ENCODE results near the gene ABCC3. TPM values are rescaled to one million over a fixed set of nuclear protein-coding genes. Genes with fewer than 3 reads are reported as not detected.
A peak's percentile ranks its signal among the peaks of the same experiment; 100 is the strongest.

ABCC3 gene
- total RNA-seq, 1 donor from 2014 or later: not detected

DNA sequence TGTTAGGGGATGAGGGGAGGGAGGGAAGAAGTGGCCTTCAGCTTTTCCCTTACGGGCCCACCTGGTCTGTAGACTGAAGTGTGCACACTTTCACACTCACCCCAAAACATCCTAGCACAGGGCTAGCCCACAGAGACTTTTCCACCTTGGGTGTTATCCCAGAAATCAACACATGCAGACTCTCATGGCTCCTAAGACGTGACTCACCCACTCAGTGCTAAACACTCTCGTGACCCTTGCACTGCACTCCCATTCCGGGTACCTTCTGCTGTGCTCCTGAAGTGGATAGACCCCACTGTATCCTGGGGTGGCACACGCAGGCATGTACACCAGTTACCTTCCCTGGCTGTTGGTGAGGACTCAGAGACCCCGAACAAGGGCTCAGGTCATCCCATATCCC, 23.0 kb upstream of the ABCC3 start:
- peaks cover 14% of the 10 kb centered on the region for H3K9me3 Mint-ChIP-seq (ENCODE audit: unreplicated experiment)
- no peak for DNase-seq
- H3K27me3 Mint-ChIP-seq (ENCODE audit: unreplicated experiment): peaks cover 10% of the 10 kb centered on the region
- H3K27ac Mint-ChIP-seq (ENCODE audit: unreplicated experiment): no peak overlapping the region
- H3K36me3 Mint-ChIP-seq (ENCODE audit: unreplicated experiment): no peaks in the 10 kb centered on the region
- peaks cover 28% of the 10 kb centered on the region for H3K4me1 Mint-ChIP-seq (ENCODE audit: low read depth, unreplicated experiment)
- TF ChIP-seq, protein P1, sequence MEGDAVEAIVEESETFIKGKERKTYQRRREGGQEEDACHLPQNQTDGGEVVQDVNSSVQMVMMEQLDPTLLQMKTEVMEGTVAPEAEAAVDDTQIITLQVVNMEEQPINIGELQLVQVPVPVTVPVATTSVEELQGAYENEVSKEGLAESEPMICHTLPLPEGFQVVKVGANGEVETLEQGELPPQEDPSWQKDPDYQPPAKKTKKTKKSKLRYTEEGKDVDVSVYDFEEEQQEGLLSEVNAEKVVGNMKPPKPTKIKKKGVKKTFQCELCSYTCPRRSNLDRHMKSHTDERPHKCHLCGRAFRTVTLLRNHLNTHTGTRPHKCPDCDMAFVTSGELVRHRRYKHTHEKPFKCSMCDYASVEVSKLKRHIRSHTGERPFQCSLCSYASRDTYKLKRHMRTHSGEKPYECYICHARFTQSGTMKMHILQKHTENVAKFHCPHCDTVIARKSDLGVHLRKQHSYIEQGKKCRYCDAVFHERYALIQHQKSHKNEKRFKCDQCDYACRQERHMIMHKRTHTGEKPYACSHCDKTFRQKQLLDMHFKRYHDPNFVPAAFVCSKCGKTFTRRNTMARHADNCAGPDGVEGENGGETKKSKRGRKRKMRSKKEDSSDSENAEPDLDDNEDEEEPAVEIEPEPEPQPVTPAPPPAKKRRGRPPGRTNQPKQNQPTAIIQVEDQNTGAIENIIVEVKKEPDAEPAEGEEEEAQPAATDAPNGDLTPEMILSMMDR (IDR thresholded peaks at IDR 0.05; ENCODE audit: partially characterized antibody, unreplicated experiment): no peak
- no peak overlapping the region for H3K4me3 Mint-ChIP-seq (ENCODE audit: unreplicated experiment)

DNA sequence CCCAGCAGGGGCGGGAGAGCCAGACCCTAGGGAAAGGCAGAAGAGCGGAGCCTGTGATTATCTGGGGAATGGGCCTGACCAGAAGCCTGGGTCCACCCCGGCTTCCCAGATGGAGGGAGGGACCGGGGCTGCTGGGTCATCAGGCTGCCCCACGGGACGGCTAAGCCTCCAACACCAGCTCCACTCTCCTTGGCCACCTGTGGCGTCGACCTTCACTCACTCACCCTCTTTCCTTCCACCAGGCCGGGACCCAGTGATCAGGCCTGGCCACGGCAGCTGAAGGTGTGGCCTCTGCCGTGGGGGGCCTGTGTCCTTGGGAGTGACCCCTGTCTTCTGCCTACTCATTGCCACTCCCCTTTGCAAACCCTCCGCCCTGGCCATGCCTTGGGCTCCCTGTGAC, 22.4 kb upstream of the ABCC3 start:
- H3K27ac Mint-ChIP-seq (ENCODE audit: unreplicated experiment): no peak overlapping the region
- peaks cover 8% of the 10 kb centered on the region for H3K27me3 Mint-ChIP-seq (ENCODE audit: unreplicated experiment)
- H3K36me3 Mint-ChIP-seq (ENCODE audit: unreplicated experiment): no peaks in the 10 kb centered on the region
- peaks cover 14% of the 10 kb centered on the region for H3K9me3 Mint-ChIP-seq (ENCODE audit: unreplicated experiment)
- peaks cover 28% of the 10 kb centered on the region for H3K4me1 Mint-ChIP-seq (ENCODE audit: low read depth, unreplicated experiment)
- no peak overlapping the region for H3K4me3 Mint-ChIP-seq (ENCODE audit: unreplicated experiment)
- no peak for DNase-seq
- TF ChIP-seq, protein P1 (IDR thresholded peaks at IDR 0.05; ENCODE audit: partially characterized antibody, unreplicated experiment): no peak

DNA sequence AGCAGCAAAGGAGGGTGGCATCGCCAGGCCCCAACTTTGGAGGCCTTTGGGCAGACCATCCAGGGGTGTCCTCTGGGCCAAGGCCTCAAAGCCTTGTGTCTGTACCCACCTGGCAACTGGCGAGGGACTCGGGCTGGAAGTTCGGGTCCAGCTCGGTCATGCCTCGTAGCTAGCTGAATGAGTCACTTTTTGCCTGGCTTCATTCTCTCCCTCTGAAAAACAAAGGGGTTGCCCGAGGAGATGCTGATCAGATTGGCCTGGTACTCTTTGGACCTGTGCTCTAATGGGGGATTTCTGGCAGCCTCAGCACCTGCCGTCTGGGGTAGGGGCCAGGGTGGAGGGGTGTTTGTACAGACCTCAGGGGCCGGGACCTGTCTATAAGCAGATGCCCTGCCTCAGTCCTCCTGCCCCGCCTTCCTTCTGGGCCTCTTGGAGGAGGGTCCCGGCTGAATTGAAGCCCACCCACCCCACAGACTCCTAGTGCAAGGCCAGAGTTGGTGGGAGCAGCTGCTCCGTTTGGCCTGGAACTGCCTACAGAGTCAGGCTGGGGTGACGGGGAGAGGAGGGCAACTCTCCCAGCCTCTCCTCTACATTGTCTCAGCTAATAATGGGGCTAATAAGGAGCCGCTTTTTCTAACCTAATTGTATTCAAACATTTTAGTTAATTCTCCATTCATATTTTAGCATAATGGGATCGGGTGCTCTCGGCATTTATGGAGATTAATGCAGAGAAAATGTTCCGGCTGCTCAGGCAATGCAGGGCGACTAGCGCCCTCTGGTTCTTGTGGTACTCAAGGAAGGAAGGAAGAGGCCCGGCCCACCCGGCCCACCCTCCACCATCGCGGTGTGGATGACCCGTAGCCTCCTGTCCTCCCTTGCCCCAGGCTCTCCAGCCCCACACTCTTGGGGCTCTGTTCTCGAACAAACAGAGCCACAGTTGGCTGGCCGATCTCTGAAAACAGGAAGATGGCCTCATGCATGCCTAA, 21.4 kb upstream of the ABCC3 start:
- Mint-ChIP-seq H3K27ac (ENCODE audit: unreplicated experiment) (peak overlapping the region; percentile 8), H3K36me3 (ENCODE audit: unreplicated experiment) (no peaks in the 10 kb centered on the region), H3K4me1 (ENCODE audit: low read depth, unreplicated experiment) (peaks cover 26% of the 10 kb centered on the region), H3K27me3 (ENCODE audit: unreplicated experiment) (peaks cover 7% of the 10 kb centered on the region), H3K9me3 (ENCODE audit: unreplicated experiment) (peaks cover 14% of the 10 kb centered on the region), H3K4me3 (ENCODE audit: unreplicated experiment) (no peak overlapping the region)
- DNase-seq: no peak
- TF ChIP-seq, protein P1 (IDR thresholded peaks at IDR 0.05; ENCODE audit: partially characterized antibody, unreplicated experiment): no peak

DNA sequence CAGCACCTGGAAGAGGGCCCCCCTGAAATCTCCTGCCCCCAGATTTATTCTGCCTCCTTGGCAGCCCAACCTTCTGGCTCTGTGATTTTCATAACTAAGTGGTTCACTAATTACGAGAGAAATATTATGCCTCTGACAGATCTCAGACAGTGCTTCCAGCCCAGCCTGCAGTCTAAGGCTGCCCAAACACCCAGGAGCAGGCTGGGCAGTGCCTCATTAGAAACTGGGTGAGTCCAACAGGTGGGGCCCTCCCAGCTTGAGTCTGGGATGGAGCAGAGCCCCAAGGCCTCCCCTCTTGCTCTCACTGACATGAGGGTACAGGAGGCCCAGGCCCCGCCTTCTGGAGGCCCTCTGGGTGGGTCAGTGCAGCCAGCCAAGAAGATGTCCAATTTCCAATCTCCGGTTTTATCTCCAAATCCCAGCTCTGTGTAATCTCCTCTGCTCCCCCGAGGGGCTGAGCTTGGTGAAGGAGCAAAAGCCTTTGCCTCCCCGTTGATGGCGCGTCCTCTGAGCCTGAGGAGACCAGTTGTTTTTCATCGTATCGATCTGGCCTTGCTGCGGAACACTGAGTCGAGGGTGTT, 20.1 kb upstream of the ABCC3 start:
- H3K4me3 Mint-ChIP-seq (ENCODE audit: unreplicated experiment): peak overlapping the region; percentile 34
- no peak overlapping the region for H3K27ac Mint-ChIP-seq (ENCODE audit: unreplicated experiment)
- H3K36me3 Mint-ChIP-seq (ENCODE audit: unreplicated experiment): no peaks in the 10 kb centered on the region
- H3K27me3 Mint-ChIP-seq (ENCODE audit: unreplicated experiment): peaks cover 6% of the 10 kb centered on the region
- TF ChIP-seq, protein P1 (IDR thresholded peaks at IDR 0.05; ENCODE audit: partially characterized antibody, unreplicated experiment): no peak
- H3K9me3 Mint-ChIP-seq (ENCODE audit: unreplicated experiment): peaks cover 5% of the 10 kb centered on the region
- peaks cover 23% of the 10 kb centered on the region for H3K4me1 Mint-ChIP-seq (ENCODE audit: low read depth, unreplicated experiment)
- DNase-seq: no peak

DNA sequence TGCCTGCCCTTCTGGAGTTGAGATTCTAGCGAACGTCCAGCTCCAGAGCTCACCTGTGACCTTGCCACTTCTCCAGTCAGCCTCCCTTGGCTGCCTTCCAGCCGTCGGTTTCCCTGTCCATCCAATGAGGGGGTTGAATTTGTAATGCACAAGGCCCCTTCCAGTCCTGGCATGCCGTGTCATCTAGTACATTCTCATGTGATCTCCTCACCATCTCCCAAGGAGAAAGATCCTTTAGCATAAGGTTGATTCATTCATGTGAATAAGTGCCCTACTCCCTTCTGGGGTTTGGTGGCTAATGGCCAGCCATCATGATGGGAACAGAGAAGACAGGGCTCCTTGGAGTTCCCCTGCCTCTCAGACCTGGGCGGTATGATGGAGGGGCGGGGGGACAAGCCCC, 18.9 kb upstream of the ABCC3 start:
- H3K27ac Mint-ChIP-seq (ENCODE audit: unreplicated experiment): peak overlapping the region; percentile 62

More for the DNA sequence above, 18.9 kb upstream of the ABCC3 start:
- DNase-seq: no peak
- TF ChIP-seq, protein P1 (IDR thresholded peaks at IDR 0.05; ENCODE audit: partially characterized antibody, unreplicated experiment): no peak
- H3K4me1 Mint-ChIP-seq (ENCODE audit: low read depth, unreplicated experiment): peaks cover 15% of the 10 kb centered on the region
- H3K27me3 Mint-ChIP-seq (ENCODE audit: unreplicated experiment): peaks cover 4% of the 10 kb centered on the region
- no peak overlapping the region for H3K4me3 Mint-ChIP-seq (ENCODE audit: unreplicated experiment)
- H3K36me3 Mint-ChIP-seq (ENCODE audit: unreplicated experiment): no peaks in the 10 kb centered on the region
- H3K9me3 Mint-ChIP-seq (ENCODE audit: unreplicated experiment): no peaks in the 10 kb centered on the region
